Aortic smooth muscle cell (primary cell): ENCODE results near the gene TP53TG3. TPM values are rescaled to one million over a fixed set of nuclear protein-coding genes. Genes with fewer than 3 reads are reported as not detected.

Experiments used
- total RNA-seq: library from RNA; depleted of rRNA; stranded (reverse); fragments of >200 nt; gene quantifications from 2 replicates; pipeline ENCODE4 v1.2.3, GENCODE V29; 2014

Gene TP53TG3
- 0.25 TPM in 1 of 2 replicates, not detected in the other for total RNA-seq

DNA sequence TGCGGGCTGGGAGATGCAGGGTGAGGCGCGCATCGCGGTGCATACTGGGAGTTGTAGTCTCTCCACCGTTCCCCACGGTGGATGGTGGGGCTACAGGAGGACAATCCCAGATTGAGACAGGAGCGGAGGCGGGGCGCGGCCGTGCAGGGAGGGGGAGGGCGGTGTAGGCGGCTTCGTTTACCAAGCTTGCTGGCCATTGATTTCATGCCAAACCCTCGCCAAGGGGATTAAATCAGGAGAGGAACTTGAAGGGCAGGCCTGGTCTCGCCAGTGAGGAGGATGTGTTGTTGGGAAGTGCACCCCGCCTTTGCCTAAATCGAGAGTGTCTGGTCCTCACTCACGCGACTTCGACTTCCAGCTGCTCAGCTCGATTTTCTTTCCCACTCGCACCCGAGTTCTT lies at the start of gene TP53TG3:
Gene TP53TG3, minus strand, starts transcription at position 101 of the 400 bp plus-strand sequence. Its CDS starts 68 bp downstream, at position 33.

